HG03097 (cell line): ENCODE data around the gene SLC25A14.

ENCODE experiments used
- ATAC-seq: cut with Tn5 transposase; IDR thresholded peaks from one replicate; pipeline ENCODE4 v1.9.1; 2021; ENCODE audit not compliant: unreplicated experiment, low FRiP score

SLC25A14 gene

DNA sequence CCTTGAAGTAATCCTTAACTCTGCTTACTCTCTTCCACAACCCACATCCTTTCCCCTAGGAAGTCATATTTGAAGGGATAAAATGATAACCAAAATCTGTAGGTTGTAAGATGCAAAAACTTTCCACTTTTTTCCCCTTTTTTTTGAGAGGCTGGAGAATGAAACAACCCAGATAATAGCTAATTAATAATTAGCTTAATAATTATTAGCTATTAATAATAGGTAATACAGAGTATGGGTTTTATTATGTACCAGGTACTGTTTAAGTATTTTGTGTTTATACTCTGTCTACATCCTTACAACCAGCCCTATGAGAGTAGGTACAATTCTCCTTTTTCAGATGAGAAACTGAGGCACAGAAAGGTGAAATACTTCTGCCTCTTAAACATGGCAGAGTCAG, 36.4 kb downstream of the SLC25A14 start:
- ATAC-seq, result no peak

DNA sequence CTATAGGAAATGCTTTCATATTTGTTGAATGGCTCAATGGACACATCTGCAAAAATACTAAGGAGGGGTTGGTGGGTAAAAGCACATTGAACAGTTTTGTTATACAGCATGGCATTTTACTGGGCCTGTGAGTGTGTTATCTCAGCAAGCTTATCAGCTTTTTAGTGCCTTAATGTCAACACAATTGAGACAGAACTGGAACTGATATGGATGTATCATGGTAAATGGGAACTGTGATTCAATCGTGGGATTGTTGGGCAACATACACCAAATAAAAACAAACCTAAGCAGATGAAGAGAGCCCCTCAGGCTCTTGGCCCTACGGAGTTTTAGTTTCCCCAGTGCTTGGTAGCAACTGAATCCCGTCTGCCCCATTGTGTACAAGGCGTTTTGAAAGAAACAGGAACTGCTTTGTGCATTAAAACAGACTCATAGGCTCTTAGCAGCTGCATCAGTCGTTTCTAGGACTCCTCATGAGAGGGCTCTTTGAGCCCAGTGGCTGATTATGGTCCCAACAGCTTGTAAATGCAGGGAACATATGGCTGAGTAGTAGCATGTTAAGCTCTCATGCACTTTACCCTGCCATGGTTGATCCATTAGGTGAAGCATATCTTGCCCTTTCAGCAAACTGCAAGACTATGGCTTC, 38.4 kb downstream of the SLC25A14 start:
- no peak for ATAC-seq

DNA sequence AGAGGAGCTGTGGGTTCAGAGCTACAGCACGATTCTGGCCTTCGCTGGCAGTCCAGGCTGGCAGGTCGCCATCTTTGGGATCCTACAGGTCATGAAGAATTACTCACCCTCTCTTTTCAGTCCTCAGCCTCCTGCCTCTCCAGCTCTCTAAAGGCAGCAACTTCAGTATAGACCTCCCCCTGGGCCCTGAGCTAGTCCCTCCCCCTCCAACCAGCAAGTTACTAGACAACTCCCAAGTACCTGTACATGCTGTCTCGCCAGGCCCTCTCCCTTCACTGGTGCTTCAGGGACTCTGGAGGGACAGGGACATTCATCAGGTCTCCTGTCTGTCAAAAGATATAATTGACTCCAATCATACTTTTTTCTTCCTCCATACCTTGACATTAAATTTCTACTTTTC, 45.8 kb downstream of the SLC25A14 start, which contains the start of gene GPR119:
Gene GPR119, minus strand, starts transcription at position 155 of the 400 bp plus-strand sequence. CDS start 227 bp downstream, outside the sequence.
- no peak for ATAC-seq

DNA sequence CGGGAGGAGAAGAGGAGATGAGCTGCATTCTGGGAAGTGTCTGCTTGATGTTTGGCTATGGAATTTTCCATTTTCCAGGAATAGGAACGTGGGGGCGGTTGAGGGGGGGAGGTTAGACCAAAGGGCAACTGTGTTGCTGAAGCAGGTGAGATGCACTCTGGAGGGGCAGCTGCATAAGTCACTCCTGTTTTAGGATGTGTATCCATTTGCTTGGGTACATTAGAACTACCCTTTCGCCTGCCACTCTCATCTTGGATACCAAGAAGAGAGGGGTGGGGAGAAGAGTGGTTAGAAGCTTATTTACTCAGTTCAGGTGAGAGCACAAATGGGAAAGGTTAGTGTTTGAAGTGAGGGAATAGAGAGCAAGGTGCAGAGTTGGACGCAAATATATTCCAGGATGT, 46.7 kb downstream of the SLC25A14 start:
- ATAC-seq, result no peak

DNA sequence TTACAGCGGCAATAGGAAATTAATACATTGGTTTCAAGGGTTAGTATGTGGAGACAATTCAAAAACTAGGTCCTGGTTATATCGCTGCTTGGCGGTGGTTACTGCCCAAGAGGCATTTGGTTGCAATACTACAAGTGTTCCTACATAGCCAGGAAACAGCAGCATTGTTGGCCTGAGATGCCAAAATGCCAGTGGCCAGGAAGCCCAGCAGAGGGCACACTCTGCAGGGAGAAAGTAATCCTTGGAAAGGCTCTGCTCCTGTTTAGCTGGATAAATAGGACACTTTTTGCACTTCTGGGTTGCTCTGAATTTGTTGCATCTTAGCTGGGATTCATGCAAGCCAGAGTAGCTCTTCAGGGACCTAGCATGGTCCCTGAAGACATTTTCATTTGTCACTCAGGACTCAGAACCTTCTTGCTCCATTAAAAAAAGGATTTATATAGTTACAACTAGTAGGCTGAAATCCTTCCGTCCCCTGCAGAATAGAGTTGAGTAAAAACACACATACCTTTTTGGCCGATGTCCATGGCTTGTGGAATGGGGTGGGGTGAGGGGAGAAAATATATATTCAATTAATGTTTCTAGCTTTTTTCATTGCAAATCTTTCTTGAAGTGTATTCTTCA, 53.8 kb downstream of the SLC25A14 start:
- ATAC-seq, result no peak

DNA sequence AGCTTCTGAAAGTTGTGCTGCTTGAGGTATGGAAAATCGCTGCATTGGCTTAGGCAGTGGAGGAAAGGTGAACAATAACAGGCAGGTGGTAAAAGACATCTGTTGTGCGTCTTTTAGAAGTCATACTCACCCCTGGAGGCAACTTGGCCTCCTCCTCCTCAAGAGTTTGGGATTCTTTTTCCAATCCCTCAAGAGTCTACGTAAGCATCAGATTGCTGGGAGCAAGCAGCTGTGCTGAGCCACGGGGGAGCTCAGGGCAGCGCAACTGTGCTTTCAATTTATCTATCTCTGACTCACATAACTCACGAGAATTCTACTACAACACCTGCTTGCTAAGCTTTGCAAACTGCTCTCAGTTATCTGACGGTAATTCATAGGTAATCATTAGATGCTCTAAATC, 55.6 kb downstream of the SLC25A14 start:
- ATAC-seq, result no peak

DNA sequence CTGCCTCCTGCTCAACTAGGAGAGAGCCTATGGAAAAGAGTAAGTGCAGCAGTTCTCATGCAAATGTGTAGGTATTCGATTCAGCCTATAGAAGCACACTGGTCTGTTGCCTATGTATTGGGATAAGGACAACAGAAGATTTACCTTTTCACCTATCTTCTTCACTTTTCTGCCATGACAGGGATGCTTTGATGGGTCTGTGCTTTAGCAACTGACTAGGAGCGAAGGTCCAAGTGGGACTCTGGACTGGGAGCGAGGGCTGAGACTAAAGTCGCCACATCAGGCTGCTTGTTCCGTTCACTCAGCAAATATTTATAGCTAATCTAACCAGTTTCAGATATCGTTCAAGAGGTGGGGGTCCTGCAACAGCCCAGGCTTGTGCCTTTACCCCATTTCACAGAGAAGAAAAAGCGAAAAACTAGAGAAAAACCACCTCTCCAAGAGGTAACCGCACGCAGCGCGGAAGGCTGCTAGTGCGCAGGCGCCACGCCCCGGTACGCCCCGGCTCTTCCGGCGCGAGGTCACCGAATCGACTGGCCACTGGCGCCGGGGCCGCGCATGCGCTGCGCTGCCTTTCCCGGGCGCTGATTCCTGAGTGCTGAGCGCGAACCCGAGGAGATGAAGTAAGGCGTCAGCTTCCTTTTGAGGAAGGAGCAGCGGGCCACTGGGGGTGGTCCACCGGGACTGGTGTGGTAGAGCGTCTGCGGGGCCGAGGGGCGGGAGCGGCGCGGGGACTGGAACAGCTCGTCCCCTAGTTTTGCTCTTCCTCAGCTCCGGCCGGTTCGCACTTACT, 61.9 kb downstream of the SLC25A14 start, which contains the start of gene RBMX2:
Gene RBMX2, plus strand, starts transcription at position 573 of the 793 bp plus-strand sequence. Its CDS starts 46 bp downstream, at position 619.
- peak; percentile 89 for ATAC-seq

DNA sequence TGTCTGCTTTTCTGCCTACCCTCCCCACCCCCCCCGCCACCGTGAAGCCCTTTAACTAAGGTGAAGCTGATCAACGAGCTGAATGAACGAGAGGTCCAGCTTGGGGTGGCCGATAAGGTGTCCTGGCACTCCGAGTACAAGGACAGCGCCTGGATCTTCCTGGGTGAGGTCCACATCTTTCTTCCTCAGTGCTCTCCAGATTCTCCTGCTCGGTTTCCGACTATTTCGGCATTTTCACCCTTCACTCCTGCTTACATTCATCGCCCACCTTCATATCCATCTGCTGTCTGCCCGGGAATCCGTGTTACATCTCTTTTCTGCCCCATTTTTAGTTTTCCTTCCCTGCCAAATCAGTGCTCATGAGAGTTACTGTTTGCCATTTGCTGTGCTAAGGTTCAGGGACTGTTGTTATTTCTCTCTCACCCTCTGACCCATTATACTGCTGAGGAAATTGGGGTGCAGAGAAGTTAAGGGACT, 62.5 kb downstream of the SLC25A14 start:
- ATAC-seq, result no peak

DNA sequence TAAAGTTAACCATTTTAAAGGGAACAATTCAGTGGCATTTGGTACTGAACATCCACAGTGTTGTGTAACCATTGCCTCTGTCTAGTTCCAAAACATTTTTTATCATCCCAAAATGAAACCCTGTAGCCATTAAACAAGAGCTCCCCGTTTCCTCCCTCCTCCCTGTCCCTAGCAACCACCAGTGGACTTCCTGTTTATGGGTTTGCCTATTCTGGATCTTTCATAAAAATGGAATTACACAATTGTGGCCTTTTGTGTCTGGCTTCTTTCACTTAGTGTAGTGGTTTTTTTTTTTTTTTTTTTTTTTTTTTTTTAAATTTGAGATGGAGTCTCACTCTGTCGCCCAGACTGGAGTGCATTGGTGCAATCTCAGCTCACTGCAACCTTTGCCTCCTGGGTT, 73.7 kb downstream of the SLC25A14 start:
- no peak for ATAC-seq

DNA sequence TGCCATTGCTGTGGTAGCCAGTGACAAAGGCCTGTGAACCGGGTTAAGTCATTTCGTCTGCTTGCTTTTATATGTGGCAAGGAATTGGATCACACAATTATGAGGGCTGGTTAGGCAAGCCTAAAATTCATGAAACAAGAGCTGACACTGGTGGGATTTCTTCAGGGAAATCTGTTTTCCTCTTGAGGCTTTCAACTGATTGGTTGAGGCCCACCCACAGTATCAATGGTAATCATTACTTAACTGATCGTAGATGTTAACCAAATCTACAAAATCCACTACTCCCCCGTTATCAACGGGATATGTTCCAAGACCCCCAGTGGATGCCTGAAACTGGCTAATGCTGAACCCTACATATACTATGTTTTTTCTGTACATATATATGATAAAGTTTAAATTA, 75.1 kb downstream of the SLC25A14 start:
- ATAC-seq, result no peak

DNA sequence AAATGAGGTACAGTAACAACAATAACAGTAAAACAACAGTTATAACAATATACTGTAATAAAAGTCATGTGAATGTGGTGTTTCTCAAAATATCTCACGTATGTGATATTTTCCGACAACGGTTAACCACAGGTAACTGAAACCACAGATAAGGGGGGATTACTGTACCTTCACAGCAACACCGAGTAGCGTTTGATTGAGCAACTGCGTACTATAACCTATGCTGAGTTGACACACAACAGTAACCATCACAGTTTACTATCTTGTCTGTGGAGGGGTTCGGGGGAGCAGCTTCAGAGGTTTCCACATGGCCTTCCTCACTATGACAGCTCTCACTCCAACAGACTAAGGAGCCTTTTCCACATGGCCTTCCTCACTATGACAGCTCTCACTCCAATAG, 75.5 kb downstream of the SLC25A14 start:
- ATAC-seq, result no peak

DNA sequence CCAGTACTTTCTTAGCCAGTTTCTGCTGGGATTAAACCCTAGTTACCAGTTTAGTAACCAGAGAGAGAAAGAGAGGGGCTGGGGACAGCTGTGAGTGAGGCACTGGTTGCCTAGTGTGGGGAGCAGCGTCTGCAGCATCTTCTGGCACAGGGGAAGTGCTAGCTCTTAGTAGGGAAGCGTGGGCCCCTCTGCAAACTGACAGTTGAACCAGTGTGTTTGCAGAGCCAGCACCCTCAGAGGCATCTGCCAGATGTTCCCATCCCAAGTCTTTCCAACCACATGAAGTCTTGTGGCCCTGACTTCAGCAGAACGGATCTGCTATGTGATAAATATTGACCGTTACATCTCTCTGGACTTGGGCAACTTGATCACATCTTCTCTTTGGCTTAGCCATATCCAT, 77.1 kb downstream of the SLC25A14 start:
- ATAC-seq, result no peak

DNA sequence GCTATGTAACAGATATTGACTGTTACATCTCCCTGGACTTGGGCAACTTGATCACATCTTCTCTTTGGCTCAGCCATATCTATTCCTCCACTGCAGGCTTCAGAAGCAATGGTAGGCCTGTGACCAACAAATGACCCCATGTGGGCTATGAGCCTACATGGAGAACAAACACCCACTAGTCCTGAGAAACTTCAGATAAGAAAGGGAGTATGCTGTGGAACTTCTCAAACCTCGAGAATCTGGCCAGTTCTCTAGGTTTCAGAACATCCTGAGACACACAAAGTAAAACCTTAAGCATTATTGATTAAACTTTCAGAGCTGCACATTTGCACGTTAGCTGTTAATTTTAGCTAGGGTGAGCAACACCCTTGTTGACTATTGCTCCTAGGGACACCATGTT, 78.3 kb downstream of the SLC25A14 start:
- ATAC-seq, result no peak

DNA sequence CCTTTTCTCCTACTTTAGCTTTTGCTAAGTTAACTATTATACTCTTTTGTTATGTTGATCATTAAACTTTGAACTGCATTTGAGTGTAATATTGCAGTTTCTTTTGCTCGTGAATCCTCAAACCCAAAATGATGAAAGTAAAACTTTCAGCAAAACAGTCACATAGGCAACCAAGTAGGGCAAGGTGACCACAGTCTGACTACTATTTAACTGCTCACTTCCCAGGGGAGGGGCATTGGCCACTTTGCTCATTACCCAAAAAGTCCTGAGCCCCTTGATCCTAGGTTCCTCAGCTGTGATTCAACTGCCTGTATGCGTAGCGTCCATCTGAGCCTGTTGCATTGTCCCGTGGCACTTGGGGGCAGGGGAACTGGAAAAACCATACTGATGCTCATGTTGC, 79.0 kb downstream of the SLC25A14 start:
- ATAC-seq, result no peak

DNA sequence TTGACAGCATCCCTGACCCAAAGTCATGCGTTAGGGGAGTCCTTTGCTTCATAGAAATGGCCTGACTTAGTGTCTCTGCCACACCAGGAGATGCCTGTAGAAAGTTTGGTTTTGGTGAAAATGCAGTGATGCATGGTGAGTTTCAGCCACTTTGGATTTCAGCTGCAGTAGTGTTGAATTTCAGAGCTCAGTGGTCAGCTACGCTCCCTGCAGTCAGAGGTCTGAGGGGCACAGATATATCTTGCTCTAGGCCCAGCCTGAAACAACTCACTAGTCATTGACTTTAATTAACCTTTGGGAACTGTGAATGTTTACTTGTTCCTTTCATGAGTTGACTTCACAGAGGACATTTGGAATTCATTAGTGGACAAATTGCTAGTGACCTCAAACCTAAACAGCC, 79.5 kb downstream of the SLC25A14 start:
- peak; percentile 46 for ATAC-seq
